Left ventricle myocardium inferior (tissue), 1 donor: ENCODE results near the gene MRPL49. TPM values are rescaled to one million over a fixed set of nuclear protein-coding genes. Genes with fewer than 3 reads are reported as not detected.

Experiments used
- DNase-seq: peaks from one replicate; pipeline ENCODE4 v3.0.0-alpha.2; 2020
- H3K27ac ChIP-seq: fragments of 200-600 bp; replicated peaks from 2 replicates; pipeline ENCODE4 v1.8.0; 2021
- H3K27me3 ChIP-seq: fragments of 200-600 bp; 2 replicates; pipeline ENCODE4 v1.8.0; 2021; ENCODE audit warnings: low read depth
- H3K36me3 ChIP-seq: fragments of 200-600 bp; 2 replicates; pipeline ENCODE4 v1.8.0; 2021
- H3K4me1 ChIP-seq: fragments of 200-600 bp; 2 replicates; pipeline ENCODE4 v1.8.0; 2021
- H3K4me3 ChIP-seq: fragments of 200-600 bp; 2 replicates; pipeline ENCODE4 v1.8.0; 2021; ENCODE audit warnings: mild to moderate bottlenecking, moderate library complexity
- H3K9me3 ChIP-seq: fragments of 200-600 bp; replicated peaks from 2 replicates; pipeline ENCODE4 v1.8.0; 2021
- intact Hi-C: fragments of 100-400 bp; cut with micrococcal nuclease; formaldehyde crosslinking; loops from one replicate; pipeline ENCODE4 v1.11.0; 2022
- total RNA-seq: library from RNA; stranded (reverse); fragmentation: NEBNext Ultra II Directional; extraction: Animal tissue kit (Norgen Biotek cat#: 25700); gene quantifications from one replicate; pipeline ENCODE4 v1.2.1, GENCODE V29; 2021
- TF ChIP-seq, protein P1 (sequence below): fragments of 200-600 bp; IDR thresholded peaks from 2 replicates; pipeline ENCODE4 v1.8.0; 2021; ENCODE audit warnings: antibody characterized with exemption, mild to moderate bottlenecking, borderline replicate concordance
- donor health status: DM: no; HTN: yes; CAD: no; lungs with severe emphysema.

The MRPL49 gene
- total RNA-seq, 1 donor from 2014 or later = 32.1 TPM

GRCh38 chr11:65113839-65114238 lies 8.3 kb upstream of the MRPL49 start:
- H3K9me3 ChIP-seq = no peaks in the 10 kb centered on the region
- peak overlapping the region; percentile 77 for H3K4me3 ChIP-seq
- TF ChIP-seq, protein P1, sequence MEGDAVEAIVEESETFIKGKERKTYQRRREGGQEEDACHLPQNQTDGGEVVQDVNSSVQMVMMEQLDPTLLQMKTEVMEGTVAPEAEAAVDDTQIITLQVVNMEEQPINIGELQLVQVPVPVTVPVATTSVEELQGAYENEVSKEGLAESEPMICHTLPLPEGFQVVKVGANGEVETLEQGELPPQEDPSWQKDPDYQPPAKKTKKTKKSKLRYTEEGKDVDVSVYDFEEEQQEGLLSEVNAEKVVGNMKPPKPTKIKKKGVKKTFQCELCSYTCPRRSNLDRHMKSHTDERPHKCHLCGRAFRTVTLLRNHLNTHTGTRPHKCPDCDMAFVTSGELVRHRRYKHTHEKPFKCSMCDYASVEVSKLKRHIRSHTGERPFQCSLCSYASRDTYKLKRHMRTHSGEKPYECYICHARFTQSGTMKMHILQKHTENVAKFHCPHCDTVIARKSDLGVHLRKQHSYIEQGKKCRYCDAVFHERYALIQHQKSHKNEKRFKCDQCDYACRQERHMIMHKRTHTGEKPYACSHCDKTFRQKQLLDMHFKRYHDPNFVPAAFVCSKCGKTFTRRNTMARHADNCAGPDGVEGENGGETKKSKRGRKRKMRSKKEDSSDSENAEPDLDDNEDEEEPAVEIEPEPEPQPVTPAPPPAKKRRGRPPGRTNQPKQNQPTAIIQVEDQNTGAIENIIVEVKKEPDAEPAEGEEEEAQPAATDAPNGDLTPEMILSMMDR = no peak
- intact Hi-C loops = no loop called here
- no peaks in the 10 kb centered on the region for H3K27me3 ChIP-seq
- peak overlapping the region; percentile 84 for H3K27ac ChIP-seq
- DNase-seq = no peak
- H3K4me1 ChIP-seq = peaks cover 77% of the 10 kb centered on the region
- peaks cover 34% of the 10 kb centered on the region for H3K36me3 ChIP-seq

DNA sequence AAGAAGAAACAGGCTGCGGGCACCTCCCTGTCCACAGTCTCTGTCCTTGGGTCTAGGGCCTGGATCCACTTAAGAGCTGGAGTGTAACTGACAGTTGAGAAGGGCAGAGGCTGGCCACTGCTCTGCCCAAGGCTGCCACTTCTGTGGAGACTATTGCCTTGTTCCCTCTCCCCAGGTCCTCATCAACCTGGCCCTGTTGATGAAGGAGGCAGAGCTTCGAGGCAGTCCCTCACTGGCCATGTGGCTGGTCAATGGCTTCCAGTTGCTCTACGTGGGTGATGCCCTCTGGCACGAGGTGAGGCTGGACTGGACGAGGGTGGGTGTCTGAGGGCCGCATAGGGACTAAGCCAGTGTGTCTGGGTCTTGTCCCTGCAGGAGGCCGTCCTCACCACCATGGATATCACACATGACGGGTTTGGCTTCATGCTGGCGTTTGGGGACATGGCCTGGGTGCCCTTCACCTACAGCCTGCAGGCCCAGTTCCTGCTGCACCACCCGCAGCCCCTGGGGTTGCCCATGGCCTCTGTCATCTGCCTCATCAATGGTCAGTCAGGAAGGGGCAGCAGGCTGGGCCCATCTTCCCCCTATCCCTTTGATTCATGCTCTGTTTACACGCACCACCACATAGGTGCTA lies 7.5 kb upstream of the MRPL49 start:
- H3K27ac ChIP-seq = peak overlapping the region; percentile 84
- TF ChIP-seq, protein P1 = no peak
- H3K36me3 ChIP-seq = peaks cover 34% of the 10 kb centered on the region
- no peak for DNase-seq
- peaks cover 79% of the 10 kb centered on the region for H3K4me1 ChIP-seq
- intact Hi-C loops = no loop called here
- H3K27me3 ChIP-seq = no peaks in the 10 kb centered on the region
- no peak overlapping the region for H3K4me3 ChIP-seq
- H3K9me3 ChIP-seq = no peaks in the 10 kb centered on the region

- H3K4me3 ChIP-seq = peak overlapping the region; percentile 96
- DNase-seq = no peak
- no peaks in the 10 kb centered on the region for H3K27me3 ChIP-seq
- intact Hi-C loops = no loop called here
- TF ChIP-seq, protein P1 = no peak
- no peaks in the 10 kb centered on the region for H3K9me3 ChIP-seq
- no peak overlapping the region for H3K27ac ChIP-seq
- peaks cover 40% of the 10 kb centered on the region for H3K36me3 ChIP-seq
- peaks cover 79% of the 10 kb centered on the region for H3K4me1 ChIP-seq
Observed at GRCh38 chr11:65115361-65116082, 6.6 kb upstream of the MRPL49 start.

DNA sequence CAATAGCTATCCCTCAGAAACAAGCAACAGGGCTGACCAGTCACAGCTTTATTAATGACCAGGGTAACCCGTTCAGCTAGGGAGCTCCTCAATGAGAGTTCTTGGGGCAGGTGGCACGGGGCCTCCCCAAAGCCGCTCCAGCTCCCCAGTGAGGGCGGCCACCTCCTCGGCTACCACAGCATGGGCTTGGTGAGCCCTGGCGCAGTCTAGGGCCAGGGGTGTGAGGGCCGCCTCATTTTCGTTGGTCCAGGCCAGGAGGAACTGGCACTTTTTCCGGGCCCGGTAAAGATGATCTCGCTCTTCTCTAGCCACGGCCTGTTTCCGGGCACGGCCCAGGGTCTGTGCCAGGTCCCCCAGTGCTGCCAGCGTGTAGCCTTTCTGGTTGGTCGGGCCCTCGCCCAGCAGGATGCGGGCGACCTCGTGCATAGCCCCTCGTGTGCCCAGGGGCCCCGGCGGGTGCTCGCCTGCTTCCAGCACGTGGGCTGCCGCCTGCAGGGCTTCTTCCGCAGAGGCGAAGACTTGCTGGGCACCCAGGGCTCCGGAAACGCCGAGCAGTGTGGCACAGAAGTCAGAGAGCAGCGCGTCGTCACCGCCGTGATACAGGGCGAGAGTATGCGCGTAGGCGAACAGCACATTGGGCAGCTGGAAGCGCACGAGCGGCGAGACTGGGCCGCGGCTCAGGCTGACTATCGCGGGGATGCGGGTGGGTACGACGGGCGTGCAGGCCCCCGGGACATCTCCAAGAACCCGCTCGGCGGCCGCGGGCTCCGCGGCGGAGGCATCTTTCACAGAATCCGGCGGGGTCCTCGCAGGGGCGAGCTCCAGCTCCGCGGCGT lies 5.5 kb upstream of the MRPL49 start:
- intact Hi-C loops = no loop called here
- H3K4me1 ChIP-seq = peaks cover 79% of the 10 kb centered on the region
- H3K4me3 ChIP-seq = peak overlapping the region; percentile 96
- H3K36me3 ChIP-seq = peaks cover 47% of the 10 kb centered on the region
- peak overlapping the region; percentile 89 for H3K27ac ChIP-seq
- TF ChIP-seq, protein P1 = no peak
- H3K27me3 ChIP-seq = no peaks in the 10 kb centered on the region
- DNase-seq = no peak
- H3K9me3 ChIP-seq = no peaks in the 10 kb centered on the region
